ENCODE measurements around the gene AANAT.

AANAT gene

GRCh38 chr17:76467366-76467765 lies at the start of gene AANAT:
Gene AANAT (plus strand): TSS chr17:76467603. CDS start chr17:76468747, 1,144 bp downstream.
- DNase-seq, result no peak

- DNase-seq, result no peak
These were observed 47.7 kb upstream of the AANAT start for GRCh38 chr17:76419576-76420260.

- DNase-seq, result no peak
These were observed 46.9 kb upstream of the AANAT start for GRCh38 chr17:76420356-76421043.

GRCh38 chr17:76421044-76421407 lies 46.4 kb upstream of the AANAT start:
- no peak for DNase-seq

GRCh38 chr17:76422406-76422805 lies 45.0 kb upstream of the AANAT start:
- no peak for DNase-seq

- no peak for DNase-seq
These were observed 44.5 kb upstream of the AANAT start for GRCh38 chr17:76422860-76423259.

GRCh38 chr17:76426853-76427252 lies 40.5 kb upstream of the AANAT start:
- no peak for DNase-seq

- no peak for DNase-seq
These were observed 39.7 kb upstream of the AANAT start for GRCh38 chr17:76427501-76428231.

- DNase-seq, result no peak
These were observed 38.9 kb upstream of the AANAT start for GRCh38 chr17:76428511-76428910.

- no peak for DNase-seq
These were observed 35.9 kb upstream of the AANAT start for GRCh38 chr17:76431509-76431908.

- DNase-seq, result no peak
These were observed 35.4 kb upstream of the AANAT start for GRCh38 chr17:76432004-76432403.

- DNase-seq, result peak; percentile 49
These were observed 34.6 kb upstream of the AANAT start for GRCh38 chr17:76432712-76433336.

GRCh38 chr17:76433693-76434092 lies 33.7 kb upstream of the AANAT start:
- no peak for DNase-seq

GRCh38 chr17:76434870-76435269 lies 32.5 kb upstream of the AANAT start:
- no peak for DNase-seq

GRCh38 chr17:76435751-76436150 lies 31.7 kb upstream of the AANAT start:
- DNase-seq, result no peak

GRCh38 chr17:76437467-76438402 lies 29.7 kb upstream of the AANAT start:
- DNase-seq, result no peak

GRCh38 chr17:76438906-76439305 lies 28.5 kb upstream of the AANAT start:
- DNase-seq, result no peak

- no peak for DNase-seq
These were observed 28.0 kb upstream of the AANAT start for GRCh38 chr17:76439314-76439928.

- DNase-seq, result peak; percentile 84
These were observed 26.5 kb upstream of the AANAT start for GRCh38 chr17:76440751-76441362.

GRCh38 chr17:76441686-76442340 lies 25.6 kb upstream of the AANAT start:
- DNase-seq, result peak; percentile 50
